ENCODE results near the gene PCBP4. TPM values are rescaled to one million over a fixed set of nuclear protein-coding genes. Genes with fewer than 3 reads are reported as not detected.
A peak's percentile ranks its signal among the peaks of the same experiment; 100 is the strongest.

Gene PCBP4
- total RNA-seq, 1 experiment from 2014 or later, result 17.9 TPM

GRCh38 chr3:52002748-52003147 is 35.5 kb upstream of the PCBP4 start:
- POLR2A ChIA-PET (ENCODE audit: unreplicated experiment), result no interaction called here
- CTCF ChIA-PET, result interaction anchor here (0.9 kb wide), 1 partner anchor 53 kb away, joined by 3 read pairs; the partner anchor contains the start of gene DUSP7
- H3K4me3 ChIP-seq, result no peak overlapping the region
- BruUV-seq (replicated peaks), result no TSS peak
- H3K9me3 ChIP-seq (ENCODE audit: insufficient read depth, low read depth), result no peaks in the 10 kb centered on the region
- intact Hi-C loops (cut with micrococcal nuclease; ENCODE audit: unreplicated experiment), result loop anchor here (5.0 kb wide), 1 partner anchor 275 kb away; the partner anchor contains the start of gene WDR82
- H3K9me2 ChIP-seq (ENCODE audit: insufficient read depth), result no peaks in the 10 kb centered on the region
- H3F3A ChIP-seq (ENCODE audit: insufficient read depth, low read depth), result peaks cover 11% of the 10 kb centered on the region; the same call in 1 of the 2 replicates
- no peaks in the 10 kb centered on the region for H4K20me1 ChIP-seq (ENCODE audit: insufficient read depth)
- TF ChIP-seq EZH2 (IDR thresholded peaks at IDR 0.05; ENCODE audit: low read depth) (no peak), CTCF (conservative IDR thresholded peaks at IDR 0.05) (no peak)
- no peak overlapping the region for H3K27ac ChIP-seq
- no peaks in the 10 kb centered on the region for H3K79me2 ChIP-seq (ENCODE audit: low read depth)
- H2AFZ ChIP-seq, result no peak overlapping the region
- H3K4me1 ChIP-seq (replicated peaks; ENCODE audit: insufficient read depth), result peaks cover 8% of the 10 kb centered on the region
- DNase-seq, result no peak
- no peak overlapping the region for H3K4me2 ChIP-seq
- no peaks in the 10 kb centered on the region for H3K27me3 ChIP-seq (ENCODE audit: insufficient read depth, low read depth)
- H3K36me3 ChIP-seq (ENCODE audit: low read depth), result no peaks in the 10 kb centered on the region

- H3K4me1 ChIP-seq (replicated peaks; ENCODE audit: insufficient read depth), result peaks cover 13% of the 10 kb centered on the region
- POLR2A ChIA-PET (ENCODE audit: unreplicated experiment), result no interaction called here
- intact Hi-C loops (cut with micrococcal nuclease; ENCODE audit: unreplicated experiment), result loop anchor here (1.0 to 5.0 kb wide), 4 partner anchors 122 to 338 kb away; partner anchors contain the start of gene WDR82
- H3K9me2 ChIP-seq (ENCODE audit: insufficient read depth), result no peaks in the 10 kb centered on the region
- no peak overlapping the region for H2AFZ ChIP-seq
- no peaks in the 10 kb centered on the region for H3K36me3 ChIP-seq (ENCODE audit: low read depth)
- peak; percentile 92 for TF ChIP-seq CTCF (conservative IDR thresholded peaks at IDR 0.05)
- TF ChIP-seq EZH2 (IDR thresholded peaks at IDR 0.05; ENCODE audit: low read depth), result no peak
- no peaks in the 10 kb centered on the region for H3K9me3 ChIP-seq (ENCODE audit: insufficient read depth, low read depth)
- peak in 1 of 2 experiments; percentile 73 for DNase-seq
- BruUV-seq (replicated peaks), result no TSS peak
- peak overlapping the region; percentile 61 for H3K4me2 ChIP-seq
- no peak overlapping the region for H3K27ac ChIP-seq
- CTCF ChIA-PET, result interaction anchor here (0.6 to 1.4 kb wide), 6 partner anchors 11 to 337 kb away, joined by 3 to 8 read pairs (median 4); partner anchors contain the start of gene RRP9
- H3F3A ChIP-seq (ENCODE audit: insufficient read depth, low read depth), result peaks cover 11% of the 10 kb centered on the region; the same call in 1 of the 2 replicates
- H3K79me2 ChIP-seq (ENCODE audit: low read depth), result no peaks in the 10 kb centered on the region
- H4K20me1 ChIP-seq (ENCODE audit: insufficient read depth), result no peaks in the 10 kb centered on the region
- H3K4me3 ChIP-seq, result no peak overlapping the region
- no peaks in the 10 kb centered on the region for H3K27me3 ChIP-seq (ENCODE audit: insufficient read depth, low read depth)
Observed at GRCh38 chr3:52001443-52001974, 34.3 kb upstream of the PCBP4 start.

- H2AFZ ChIP-seq, result no peak overlapping the region
- DNase-seq, result no peak
- H3K27me3 ChIP-seq (ENCODE audit: insufficient read depth, low read depth), result no peaks in the 10 kb centered on the region
- no peaks in the 10 kb centered on the region for H4K20me1 ChIP-seq (ENCODE audit: insufficient read depth)
- H3F3A ChIP-seq (ENCODE audit: insufficient read depth, low read depth), result peaks cover 19% of the 10 kb centered on the region
- CTCF ChIA-PET, result no interaction called here
- H3K27ac ChIP-seq, result no peak overlapping the region
- H3K9me2 ChIP-seq (ENCODE audit: insufficient read depth), result no peaks in the 10 kb centered on the region
- H3K79me2 ChIP-seq (ENCODE audit: low read depth), result peaks cover 9% of the 10 kb centered on the region
- H3K4me1 ChIP-seq (replicated peaks; ENCODE audit: insufficient read depth), result peaks cover 15% of the 10 kb centered on the region
- H3K4me2 ChIP-seq, result no peak overlapping the region
- intact Hi-C loops (cut with micrococcal nuclease; ENCODE audit: unreplicated experiment), result loop anchor here (2.0 to 5.0 kb wide), 2 partner anchors 57 to 277 kb away; partner anchors contain the start of genes DUSP7 and WDR82
- no peaks in the 10 kb centered on the region for H3K9me3 ChIP-seq (ENCODE audit: insufficient read depth, low read depth)
- no TSS peak for BruUV-seq (replicated peaks)
- POLR2A ChIA-PET (ENCODE audit: unreplicated experiment), result no interaction called here
- H3K4me3 ChIP-seq, result no peak overlapping the region
- H3K36me3 ChIP-seq (ENCODE audit: low read depth), result peaks cover 7% of the 10 kb centered on the region
- TF ChIP-seq CTCF (conservative IDR thresholded peaks at IDR 0.05), result no peak
- TF ChIP-seq EZH2 (IDR thresholded peaks at IDR 0.05; ENCODE audit: low read depth), result no peak
Observed at GRCh38 chr3:51999846-52000245, 32.6 kb upstream of the PCBP4 start.

Measured in PC-9 (cell line).